GM12891 (cell line): Measurements from ENCODE around the gene SEC24D. TPM values are rescaled to one million over a fixed set of nuclear protein-coding genes. Genes with fewer than 3 reads are reported as not detected.
"Not testable (repeated sequence)": the region's sequence is repeated elsewhere in the genome, so short reads cannot be mapped to it uniquely, and the experiment has no call there.

Source experiments
- DNase-seq: peaks from one replicate; pipeline ENCODE4 v3.0.0; 2011; ENCODE audit warnings: low spot score; ENCODE audit not compliant: insufficient read length
- FAIRE-seq: peaks from 2 replicates; lab custom pipeline; 2011; peaks lifted over from hg19 to GRCh38; lab: Jason Lieb, UNC
- PAX5 ChIP-seq: IDR thresholded peaks from 2 replicates; pipeline ENCODE4 v1.6.1; 2011; ENCODE audit warnings: low read length, moderate library complexity, mild to moderate bottlenecking; ENCODE audit not compliant: insufficient read depth, severe bottlenecking
- POLR2A ChIP-seq: IDR thresholded peaks from 2 replicates; pipeline ENCODE4 v1.6.1; 2011; ENCODE audit warnings: low read depth, low read length, control low read depth
- POLR2AphosphoS5 ChIP-seq: IDR thresholded peaks from 2 replicates; pipeline ENCODE4 v1.6.1; 2011; ENCODE audit warnings: low read depth, low read length, control low read depth
- POU2F2 ChIP-seq: IDR thresholded peaks from 2 replicates; pipeline ENCODE4 v1.6.1; 2011; ENCODE audit warnings: low read depth, mild to moderate bottlenecking, control low read depth, low read length, moderate library complexity
- SPI1 ChIP-seq: IDR thresholded peaks from 2 replicates; pipeline ENCODE4 v1.6.1; 2011; ENCODE audit warnings: low read depth, low read length, control low read depth
- TAF1 ChIP-seq: IDR thresholded peaks from 2 replicates; pipeline ENCODE4 v1.6.1; 2011; ENCODE audit warnings: low read depth, low read length, control low read depth
- polyA plus RNA-seq: library from polyadenylated mRNA; unstranded; fragments of >200 nt; gene quantifications from one replicate; pipeline ENCODE4 v1.2.1, GENCODE V29; 2012; ENCODE audit warnings: low read depth, missing spikeins, inconsistent platforms; ENCODE audit not compliant: missing spikeins

The SEC24D gene, protein sequence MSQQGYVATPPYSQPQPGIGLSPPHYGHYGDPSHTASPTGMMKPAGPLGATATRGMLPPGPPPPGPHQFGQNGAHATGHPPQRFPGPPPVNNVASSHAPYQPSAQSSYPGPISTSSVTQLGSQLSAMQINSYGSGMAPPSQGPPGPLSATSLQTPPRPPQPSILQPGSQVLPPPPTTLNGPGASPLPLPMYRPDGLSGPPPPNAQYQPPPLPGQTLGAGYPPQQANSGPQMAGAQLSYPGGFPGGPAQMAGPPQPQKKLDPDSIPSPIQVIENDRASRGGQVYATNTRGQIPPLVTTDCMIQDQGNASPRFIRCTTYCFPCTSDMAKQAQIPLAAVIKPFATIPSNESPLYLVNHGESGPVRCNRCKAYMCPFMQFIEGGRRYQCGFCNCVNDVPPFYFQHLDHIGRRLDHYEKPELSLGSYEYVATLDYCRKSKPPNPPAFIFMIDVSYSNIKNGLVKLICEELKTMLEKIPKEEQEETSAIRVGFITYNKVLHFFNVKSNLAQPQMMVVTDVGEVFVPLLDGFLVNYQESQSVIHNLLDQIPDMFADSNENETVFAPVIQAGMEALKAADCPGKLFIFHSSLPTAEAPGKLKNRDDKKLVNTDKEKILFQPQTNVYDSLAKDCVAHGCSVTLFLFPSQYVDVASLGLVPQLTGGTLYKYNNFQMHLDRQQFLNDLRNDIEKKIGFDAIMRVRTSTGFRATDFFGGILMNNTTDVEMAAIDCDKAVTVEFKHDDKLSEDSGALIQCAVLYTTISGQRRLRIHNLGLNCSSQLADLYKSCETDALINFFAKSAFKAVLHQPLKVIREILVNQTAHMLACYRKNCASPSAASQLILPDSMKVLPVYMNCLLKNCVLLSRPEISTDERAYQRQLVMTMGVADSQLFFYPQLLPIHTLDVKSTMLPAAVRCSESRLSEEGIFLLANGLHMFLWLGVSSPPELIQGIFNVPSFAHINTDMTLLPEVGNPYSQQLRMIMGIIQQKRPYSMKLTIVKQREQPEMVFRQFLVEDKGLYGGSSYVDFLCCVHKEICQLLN
- polyA plus RNA-seq = 22.1 TPM

DNA sequence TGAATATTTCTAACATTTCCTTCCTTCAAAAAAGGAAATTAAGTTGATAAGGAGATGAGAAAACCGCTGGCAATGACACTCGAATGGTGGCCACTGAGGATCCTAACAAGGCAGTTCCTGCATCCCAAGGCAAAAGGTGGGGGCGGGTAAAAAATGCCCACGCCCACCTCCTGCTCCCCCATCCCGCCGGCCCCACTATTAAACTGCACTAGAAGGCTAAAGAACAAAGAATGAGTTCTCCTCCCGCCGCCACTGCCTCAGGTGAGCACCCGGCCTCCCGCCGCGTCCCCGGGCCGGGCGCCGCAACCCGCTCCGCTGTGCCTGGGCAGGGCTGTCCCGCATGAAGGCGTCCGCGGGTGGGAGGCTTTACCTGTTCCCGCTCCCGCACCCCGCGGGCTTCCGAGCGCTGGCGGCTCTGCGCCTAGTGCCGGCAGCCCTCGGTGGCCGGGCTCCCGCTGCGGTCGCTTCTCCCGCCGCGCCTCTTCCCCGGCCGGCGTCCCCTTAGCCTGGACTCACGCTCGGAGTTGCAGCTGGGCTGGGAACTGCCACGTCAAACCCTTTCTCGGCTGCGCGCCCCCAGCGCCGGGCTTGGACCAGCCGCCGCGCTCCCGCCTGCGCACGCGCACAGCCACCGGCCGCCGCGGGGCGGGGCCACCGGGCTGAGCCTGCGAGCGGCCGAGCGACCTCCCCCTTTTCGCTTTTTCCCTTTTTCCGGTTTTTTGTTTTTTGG is at the start of gene SEC24D:
Gene SEC24D (minus strand): TSS at position 556 of the 730 bp plus-strand sequence. CDS start 2,430 bp downstream, outside the sequence.
- FAIRE-seq (peak; percentile 92), DNase-seq (peak; percentile 89)
- TF ChIP-seq TAF1 = peak; percentile 27; the same call in 1 of the 2 replicates
- TF ChIP-seq PAX5 = no peak
- TF ChIP-seq POU2F2 = no peak
- peak; percentile 26; the same call in 1 of the 2 replicates for TF ChIP-seq POLR2AphosphoS5
- TF ChIP-seq SPI1 = no peak
- 0 out of 2 replicates have a peak, but pooled peaks have one; percentile 30 for TF ChIP-seq POLR2A

DNA sequence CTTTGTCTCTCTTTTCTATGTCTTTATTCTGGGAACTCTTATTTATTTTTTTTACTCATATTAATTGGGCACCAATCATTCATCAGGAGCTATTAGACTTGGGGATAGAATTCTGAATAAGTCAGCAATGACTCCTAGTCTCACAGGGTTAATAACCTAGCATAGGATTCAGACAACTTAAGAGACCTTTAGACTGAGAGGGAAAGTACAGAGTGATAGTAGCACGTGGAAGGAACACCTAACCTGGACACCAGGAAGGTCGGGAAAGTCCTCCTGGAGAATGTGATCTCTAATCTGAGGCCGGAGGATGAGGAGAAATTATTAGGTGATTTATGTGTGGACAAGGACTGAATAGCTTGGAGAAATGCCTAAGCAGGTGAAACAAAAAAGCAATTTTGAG is 48.8 kb upstream of the SEC24D start:
- no peak for TF ChIP-seq TAF1
- TF ChIP-seq POLR2A = no peak
- no peak for TF ChIP-seq POLR2AphosphoS5
- no peak for TF ChIP-seq POU2F2
- TF ChIP-seq SPI1 = no peak
- FAIRE-seq = no peak
- no peak for DNase-seq

DNA sequence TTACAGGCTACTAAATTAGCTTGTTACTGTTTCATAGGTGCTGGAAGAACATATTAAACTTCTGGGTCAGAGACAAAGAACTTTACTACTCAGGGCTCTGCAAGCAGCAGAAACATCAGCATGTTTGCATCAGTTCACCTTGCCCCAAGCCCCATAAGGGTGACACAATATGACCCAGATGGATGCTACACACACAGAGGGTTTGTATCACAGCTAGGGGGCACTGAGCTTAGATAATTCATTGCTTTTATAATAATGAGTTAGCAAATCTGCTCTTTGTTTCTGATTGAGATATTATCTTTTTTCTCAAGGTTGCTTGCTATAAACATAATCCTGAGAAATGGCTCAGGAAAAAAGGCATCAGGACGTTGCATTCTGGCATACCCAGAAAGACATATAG is 47.9 kb upstream of the SEC24D start:
- TF ChIP-seq TAF1 = no peak
- no peak for TF ChIP-seq POU2F2
- TF ChIP-seq POLR2AphosphoS5 = no peak
- no peak for TF ChIP-seq SPI1
- no peak for TF ChIP-seq PAX5
- no peak for TF ChIP-seq POLR2A
- DNase-seq (no peak), FAIRE-seq (no peak)

DNA sequence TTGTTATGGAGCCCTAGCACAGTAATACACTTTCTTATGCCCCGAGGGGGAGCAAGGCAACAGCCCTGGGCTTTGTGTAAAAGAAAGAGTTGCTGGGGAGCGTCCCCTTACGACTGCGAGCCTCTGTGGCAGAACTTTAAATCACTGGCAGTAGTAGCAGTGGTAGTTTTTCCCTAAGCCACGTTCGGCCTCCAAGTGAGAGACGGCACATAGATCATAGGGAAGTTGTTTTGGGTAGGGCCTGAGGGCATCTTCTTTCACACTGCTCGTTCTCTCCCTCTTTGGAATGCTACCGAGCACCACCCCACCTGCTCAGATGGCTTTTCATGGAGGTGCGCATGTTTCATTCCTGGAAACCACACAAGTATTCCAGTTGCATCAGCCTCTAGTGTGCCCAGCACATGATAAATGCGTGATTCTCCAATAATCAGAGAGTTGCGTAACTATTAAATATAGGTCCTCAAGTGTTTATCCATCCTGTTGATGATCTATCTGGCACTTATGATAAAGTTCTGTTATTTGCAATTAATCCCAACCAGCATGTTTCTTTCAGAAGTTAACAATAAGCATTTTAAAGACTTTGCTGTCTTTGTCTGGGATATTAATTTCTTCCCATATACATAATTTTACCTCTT is 45.7 kb upstream of the SEC24D start:
- TF ChIP-seq POLR2A (no peak), POLR2AphosphoS5 (no peak), PAX5 (no peak), SPI1 (no peak), POU2F2 (no peak), TAF1 (no peak)
- no peak for DNase-seq
- FAIRE-seq = no peak

DNA sequence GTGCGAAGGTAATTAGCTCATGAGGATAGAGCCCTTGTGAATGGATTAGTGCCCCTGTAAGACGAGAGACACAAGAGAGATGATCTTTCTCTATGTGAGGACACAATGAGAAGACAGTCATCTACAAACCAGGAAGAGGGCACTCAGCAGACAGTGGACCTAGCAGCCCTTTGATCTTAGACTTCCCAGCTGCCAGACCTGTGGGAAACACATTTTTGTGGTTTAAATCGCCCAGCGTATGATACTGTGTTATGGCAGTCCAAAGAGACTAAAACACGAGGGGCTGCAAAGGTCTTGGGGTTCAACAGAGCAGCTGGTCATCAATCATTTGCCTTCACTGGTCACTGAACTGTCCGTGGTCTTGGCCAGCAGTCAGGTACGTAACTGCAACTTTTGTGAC is 43.5 kb upstream of the SEC24D start:
- no peak for TF ChIP-seq POU2F2
- no peak for TF ChIP-seq PAX5
- TF ChIP-seq POLR2AphosphoS5 = no peak
- FAIRE-seq (no peak), DNase-seq (no peak)

DNA sequence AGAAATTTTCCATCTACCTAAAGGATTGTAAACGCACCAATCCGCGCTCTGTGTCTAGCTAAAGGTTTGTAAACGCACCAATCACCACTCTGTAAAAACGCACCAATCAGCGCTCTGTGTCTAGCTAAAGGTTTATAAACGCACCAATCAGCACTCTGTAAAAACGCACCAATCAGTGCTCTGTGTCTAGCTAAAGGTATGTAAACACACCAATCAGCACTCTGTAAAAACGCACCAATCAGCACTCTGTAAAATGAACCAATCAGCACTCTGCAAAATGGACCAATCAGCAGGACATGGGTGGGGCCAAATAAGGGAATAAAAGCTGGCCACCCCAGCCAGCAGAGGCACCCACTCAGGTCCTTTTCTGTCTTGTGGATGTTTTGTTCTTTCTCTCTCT is 42.6 kb upstream of the SEC24D start:
- DNase-seq, FAIRE-seq: not testable (repeated sequence)

DNA sequence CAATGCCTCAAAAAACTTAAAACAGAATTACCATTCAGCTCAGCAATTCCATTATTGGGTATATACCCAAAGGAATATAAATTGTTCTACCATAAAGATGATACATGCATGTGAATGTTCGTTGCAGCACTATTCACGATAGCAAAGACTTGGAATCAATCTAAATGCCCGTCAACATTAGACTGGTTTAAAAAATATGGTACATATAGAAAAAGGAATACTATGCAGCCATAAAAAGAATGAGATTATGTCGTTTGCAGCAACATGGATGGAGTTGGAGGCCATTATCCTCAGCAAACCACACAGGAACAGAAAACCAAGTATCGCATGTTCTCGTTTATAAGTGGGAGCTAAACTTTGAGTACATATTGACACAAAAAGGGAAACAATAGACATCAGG is 41.9 kb upstream of the SEC24D start:
- TF ChIP-seq SPI1 (no peak), POLR2AphosphoS5 (no peak), POLR2A (no peak)
- FAIRE-seq (no peak), DNase-seq (no peak)

DNA sequence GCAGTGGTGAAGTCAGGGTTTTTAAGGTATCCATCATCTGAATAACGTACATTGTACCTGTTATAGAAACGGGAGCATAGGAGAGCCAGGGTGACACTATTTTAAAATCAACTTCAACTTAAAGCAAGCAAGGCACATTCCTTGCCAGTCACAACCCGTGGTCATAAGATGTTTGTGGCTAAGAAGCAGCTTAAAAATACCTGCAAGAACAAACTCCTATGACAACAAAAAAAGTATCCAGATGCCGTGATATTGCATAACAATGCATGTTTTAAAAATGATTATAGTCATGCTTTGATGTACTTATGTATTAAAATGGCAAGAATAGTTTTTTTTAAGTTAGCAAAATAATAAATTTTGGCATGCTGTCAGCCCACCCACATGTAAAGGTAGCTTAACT is 36.3 kb upstream of the SEC24D start:
- TF ChIP-seq TAF1 (no peak), POLR2A (no peak), POLR2AphosphoS5 (no peak), SPI1 (no peak), PAX5 (no peak), POU2F2 (no peak)
- DNase-seq = no peak
- no peak for FAIRE-seq

DNA sequence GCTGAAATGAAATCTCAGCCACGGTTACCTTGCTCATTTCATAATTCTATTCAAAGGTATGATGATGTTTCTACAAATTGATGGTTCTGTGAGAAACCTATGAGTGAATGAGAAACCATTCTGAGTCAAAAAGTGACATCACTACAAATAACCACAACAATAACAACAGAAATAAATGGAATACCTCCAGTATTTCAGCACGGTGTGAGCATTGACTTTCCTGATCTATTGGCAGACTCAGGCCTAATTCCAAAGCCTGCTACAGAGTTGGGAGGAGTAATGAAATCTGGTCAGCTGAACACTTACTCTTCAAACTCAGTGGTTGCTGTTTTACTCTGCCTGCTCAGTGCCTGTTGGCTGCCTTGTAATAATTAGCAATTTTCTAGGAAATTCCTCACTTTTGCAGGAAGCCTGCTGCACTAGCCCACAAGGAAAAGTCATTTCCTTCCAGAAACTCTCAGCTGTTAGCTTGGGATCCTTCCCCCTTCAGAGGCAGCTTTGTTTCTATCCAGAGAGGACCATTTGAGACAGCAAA is 33.9 kb upstream of the SEC24D start:
- DNase-seq = no peak
- no peak for TF ChIP-seq SPI1
- no peak for TF ChIP-seq TAF1
- TF ChIP-seq POLR2A = no peak
- no peak for TF ChIP-seq PAX5
- no peak for TF ChIP-seq POLR2AphosphoS5
- TF ChIP-seq POU2F2 = no peak
- FAIRE-seq = no peak
